Effector CD4-positive, alpha-beta T cell (primary cell): ENCODE measurements around the gene OGDHL.
"Not testable (repeated sequence)": the region's sequence is repeated elsewhere in the genome, so short reads cannot be mapped to it uniquely, and the experiment has no call there.

ENCODE experiments used
- DNase-seq: peaks from one replicate; pipeline ENCODE4 v3.0.0-alpha.2; 2020

OGDHL gene

GRCh38 chr10:49754951-49755350 lies 7.2 kb downstream of the OGDHL start:
- DNase-seq: not testable (repeated sequence)

- DNase-seq: no peak
Observed at GRCh38 chr10:49752584-49752983, 9.5 kb downstream of the OGDHL start.

GRCh38 chr10:49751636-49752510 lies 10.2 kb downstream of the OGDHL start:
- no peak for DNase-seq

DNA sequence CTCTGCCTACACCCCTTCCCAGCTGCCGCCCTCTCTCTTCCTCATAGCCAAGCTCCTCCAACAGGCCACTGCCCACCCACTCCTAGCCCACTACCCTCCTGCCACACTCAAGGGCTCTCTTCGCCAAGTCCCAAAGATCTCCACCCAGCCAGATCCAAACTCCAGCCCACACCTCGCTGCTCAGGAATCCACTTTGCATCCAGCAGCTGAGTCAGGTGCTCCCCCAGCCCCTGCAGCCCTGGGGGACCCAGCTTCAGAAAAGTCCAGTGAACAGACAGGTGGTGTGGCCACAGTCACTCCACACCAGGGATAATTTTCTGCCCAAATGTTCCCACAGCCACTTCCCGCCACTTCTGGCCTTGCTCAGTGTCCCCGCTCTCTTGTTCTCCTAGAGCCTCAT lies 10.9 kb downstream of the OGDHL start:
- DNase-seq: no peak

DNA sequence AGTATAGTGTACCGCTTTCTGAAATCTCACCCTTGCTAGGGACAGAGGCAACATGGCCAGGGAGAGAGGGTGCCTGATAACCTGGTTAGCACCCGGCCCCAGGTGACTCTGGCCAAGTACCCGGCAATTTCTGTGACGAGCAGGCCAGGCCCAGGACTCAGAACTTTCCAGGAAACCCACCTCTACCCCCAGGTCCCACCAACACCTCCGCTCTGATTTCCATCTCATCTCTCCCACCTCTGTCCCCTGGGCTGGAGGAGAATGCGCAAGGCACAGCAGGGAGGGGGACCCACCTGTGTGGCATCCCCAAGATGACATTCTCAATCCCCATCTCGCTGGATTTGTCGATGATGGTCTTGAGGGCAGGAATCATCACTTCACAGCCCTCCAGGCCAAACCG lies 11.6 kb downstream of the OGDHL start:
- no peak for DNase-seq

- no peak for DNase-seq
Observed at GRCh38 chr10:49749556-49750491, 12.3 kb downstream of the OGDHL start.

DNA sequence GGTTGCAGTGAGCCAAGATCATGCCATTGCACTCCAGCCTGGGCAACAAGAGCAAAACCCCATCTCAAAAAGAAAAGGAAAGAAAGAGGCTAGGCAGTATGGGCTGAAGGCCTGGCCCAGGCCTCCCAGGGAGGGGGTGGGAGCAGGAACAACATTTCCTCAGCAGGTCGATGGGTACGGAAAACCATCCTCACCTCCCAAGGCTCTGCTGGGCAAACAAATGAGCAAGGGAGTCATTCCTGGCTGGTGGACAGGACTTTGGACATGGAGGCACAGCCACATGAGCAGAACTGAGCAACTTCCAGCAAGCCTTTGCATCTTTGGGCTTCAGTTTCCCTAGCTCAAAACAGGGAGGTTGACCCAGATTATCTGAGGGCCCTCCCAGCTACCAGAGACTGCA lies 13.0 kb downstream of the OGDHL start:
- no peak for DNase-seq

DNA sequence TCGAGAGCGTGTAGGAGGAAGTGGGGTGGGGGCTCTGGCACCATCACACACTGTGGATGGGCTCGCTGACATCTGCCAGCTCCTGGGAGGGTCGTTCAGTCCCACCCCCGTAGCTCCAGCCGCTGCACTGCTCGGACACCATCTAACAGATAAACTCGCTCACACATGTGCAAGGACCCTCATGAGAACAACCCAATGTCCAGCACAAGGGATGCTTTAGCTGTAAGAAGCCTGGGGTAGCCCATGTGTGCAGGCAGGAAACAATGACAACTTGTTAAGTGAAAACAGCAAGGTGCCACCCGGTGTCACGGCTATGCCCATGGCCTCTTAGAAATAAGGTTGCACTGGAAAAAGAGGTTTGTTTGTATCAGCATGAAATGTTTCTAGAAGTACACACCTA lies 14.1 kb downstream of the OGDHL start:
- DNase-seq: no peak

GRCh38 chr10:49747303-49747646 lies 14.8 kb downstream of the OGDHL start:
- DNase-seq: no peak

GRCh38 chr10:49746626-49747302 lies 15.4 kb downstream of the OGDHL start:
- DNase-seq: no peak

GRCh38 chr10:49745756-49746155 lies 16.4 kb downstream of the OGDHL start:
- DNase-seq: no peak

GRCh38 chr10:49744924-49745605 lies 17.1 kb downstream of the OGDHL start:
- no peak for DNase-seq

DNA sequence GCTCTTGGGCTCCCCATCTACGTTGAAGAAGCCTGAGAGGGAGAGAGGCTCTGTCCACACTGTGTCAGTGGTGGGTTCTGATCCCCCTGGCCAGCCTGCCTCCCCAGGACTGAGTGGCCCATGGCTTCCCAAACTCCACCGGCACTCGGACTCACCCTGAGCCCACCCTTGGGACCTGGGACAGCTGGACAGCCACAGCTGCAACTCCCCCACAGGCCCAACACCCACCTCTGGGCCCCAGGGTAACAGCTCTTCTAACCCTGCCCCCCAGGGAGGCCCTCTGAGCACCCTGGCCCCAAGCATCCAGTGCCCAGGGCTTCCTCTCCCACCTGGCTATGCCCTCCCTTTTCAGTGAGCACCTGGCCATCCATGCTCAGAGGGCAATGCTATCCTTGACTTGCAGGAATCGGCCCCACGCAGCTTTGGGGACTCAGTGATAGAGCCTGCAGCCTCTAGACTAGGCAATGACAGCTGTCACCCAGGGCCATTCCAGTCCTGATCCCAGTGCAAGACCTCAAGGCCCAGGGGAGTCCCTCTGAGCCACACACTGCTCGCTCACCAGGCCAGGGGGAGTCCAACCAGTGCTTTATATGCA lies 17.9 kb downstream of the OGDHL start:
- DNase-seq: no peak

- DNase-seq: no peak
Observed at GRCh38 chr10:49743464-49744075, 18.6 kb downstream of the OGDHL start.

GRCh38 chr10:49742683-49743463 lies 19.2 kb downstream of the OGDHL start:
- DNase-seq: no peak

DNA sequence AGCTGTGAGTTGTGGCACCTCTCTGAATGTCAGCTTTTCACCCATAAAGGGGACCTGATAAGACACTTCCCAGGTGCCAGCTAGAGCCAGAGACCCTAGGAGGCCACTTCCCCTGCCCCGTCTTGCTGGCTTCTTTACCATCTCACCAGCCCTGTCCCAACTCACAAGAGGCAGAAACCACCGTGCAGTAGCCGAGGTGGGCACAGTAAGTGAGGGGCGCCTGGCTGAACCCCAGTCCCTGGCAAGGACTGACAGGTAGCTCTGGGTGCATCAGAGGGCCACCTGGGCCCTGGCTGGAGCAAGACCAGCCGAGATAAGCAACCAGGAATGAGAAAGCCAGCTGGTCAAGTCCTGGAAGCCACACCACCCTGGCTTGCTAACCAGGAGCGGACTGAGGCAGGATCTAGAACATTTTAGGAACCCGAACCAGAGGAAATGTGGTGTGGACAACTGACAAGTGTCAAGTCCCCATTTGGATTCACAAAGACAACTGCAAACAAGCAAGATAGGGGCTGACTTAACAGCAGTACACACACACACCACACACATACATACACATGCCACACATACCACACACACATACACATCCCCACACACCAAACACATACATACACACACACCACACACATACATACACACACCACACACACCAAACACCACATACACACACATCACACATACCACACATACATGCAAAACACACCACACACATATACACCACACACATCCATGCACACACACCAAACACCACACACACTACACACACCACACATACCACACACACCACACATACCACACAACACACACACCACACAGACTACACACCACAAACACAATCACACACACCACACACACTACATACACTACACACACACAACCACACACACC lies 20.8 kb downstream of the OGDHL start:
- DNase-seq: no peak

DNA sequence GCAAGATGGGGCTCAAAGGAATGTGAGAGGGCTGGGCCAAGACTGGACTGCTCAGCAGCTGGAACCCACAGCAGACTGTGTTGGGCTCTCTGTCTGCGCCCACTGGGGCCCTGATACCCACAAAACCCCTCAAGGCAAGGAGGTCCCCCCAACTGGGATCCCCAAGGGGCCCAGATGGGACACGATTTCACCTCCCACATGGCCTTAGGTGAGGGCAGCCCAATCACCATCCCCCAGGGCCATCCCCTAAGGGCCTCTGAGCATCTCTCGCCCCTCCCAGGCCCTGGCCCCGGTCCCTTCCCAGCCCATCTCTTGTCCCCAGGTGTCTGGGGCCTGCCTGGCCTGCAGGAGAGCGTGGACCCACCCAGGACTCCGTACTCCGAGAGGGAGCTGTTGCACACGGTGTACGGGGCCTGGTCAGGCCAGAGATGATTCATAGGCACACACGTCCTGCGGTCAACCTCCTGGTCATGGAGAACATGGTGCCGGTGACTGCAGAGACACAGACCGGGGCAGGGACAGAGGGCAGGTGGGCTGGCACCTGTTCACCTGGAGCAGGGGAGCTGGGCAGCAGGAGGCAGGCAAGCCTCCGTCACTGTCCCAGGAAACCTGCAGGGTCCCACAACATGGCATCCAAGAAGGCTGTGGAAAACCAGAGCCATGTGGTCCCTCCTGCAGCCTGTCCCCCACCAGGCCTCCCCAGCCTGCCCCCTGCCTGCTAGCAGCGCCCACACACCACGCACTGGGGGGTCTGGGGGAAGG lies 21.6 kb downstream of the OGDHL start:
- no peak for DNase-seq

GRCh38 chr10:49739426-49739825 lies 22.7 kb downstream of the OGDHL start:
- no peak for DNase-seq
